ENCODE results near the gene GCK.

Gene GCK

DNA sequence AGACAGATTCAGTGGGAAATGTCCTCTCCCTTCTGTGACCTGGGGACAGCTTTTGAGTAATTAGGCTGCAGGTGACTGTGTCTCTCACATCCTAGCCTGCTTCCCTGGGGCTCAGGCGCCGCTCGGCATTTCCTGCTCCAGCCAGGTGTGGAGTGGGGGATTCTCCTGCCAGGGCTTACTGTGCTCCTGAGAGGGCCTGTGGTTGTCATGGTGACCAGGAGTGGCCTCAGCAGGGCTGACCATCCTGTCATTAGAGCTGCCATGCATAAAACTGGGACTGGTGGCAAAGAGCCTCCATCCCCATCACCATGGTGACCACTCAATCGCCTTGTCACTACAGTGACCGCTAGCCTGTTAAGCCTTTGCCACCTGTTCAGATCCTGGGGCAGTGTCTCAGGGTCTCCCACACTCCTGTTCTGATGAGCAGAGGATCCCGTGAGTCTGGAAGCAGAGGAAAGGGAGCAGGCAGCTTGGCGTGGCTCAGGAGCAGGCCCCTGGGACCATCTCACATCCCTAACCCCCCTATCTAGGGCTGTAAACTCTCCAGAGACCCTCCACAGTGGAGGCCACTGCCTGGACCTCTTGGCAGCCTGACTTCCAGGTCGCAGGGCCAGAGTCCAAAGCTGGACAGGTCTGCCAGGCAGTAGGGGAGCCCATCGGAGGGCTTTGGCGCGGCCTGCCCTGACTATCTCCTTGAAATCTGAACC lies at the start of gene GCK:
TSS of gene GCK (minus strand) at position 154 of the 707 bp plus-strand sequence. CDS start 486 bp downstream, outside the sequence.
- DNase-seq (ENCODE audit: low spot score): no peak

DNA sequence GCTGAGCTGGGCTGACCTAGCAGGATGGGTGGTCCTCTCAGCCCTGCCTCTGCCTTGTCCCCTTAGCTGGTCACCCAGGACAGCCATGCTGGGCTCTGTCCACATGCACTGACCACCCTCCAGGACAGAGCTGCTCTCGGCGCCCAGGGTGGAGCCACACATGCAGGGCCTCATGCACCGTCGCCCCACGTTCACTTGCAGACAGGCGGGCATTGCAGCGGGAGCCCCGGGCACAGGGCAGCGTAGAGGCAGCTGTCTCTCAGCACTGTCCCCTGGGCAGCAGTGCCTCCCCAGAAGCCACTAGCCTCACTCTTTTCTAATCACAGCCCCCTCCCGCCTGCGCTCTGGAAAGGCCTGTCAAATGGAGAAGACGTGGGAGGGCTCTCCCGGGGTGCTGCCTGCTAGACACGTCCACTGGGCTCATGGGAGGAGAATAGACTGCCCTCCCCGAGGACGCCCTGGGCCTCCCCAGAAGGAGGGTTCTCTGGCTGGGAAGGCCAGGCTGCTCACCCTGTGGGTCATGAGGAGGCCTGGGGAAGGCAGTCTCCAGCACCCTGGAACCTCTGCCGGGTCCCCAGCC lies 49.0 kb upstream of the GCK start:
- DNase-seq (ENCODE audit: low spot score): no peak

DNA sequence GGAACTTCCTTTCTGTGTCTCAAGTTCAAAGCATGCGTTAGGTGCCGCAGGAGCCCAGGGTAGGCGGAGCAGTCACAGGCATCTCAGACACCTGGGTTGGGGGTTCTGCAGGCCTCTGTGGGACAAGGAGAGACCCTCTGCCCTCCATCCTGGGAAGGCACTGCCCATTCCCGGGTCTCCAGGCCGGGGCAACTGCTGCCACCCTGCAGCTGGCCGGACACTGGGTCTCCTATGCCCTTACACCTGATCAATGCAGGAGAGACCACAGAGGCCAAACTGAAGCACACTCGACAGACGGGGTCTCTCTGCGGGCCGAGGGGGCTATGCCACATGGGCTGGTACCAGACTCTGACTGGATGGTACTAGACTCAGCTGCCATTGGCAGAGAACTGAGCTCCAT lies 48.5 kb upstream of the GCK start:
- DNase-seq (ENCODE audit: low spot score): no peak

DNA sequence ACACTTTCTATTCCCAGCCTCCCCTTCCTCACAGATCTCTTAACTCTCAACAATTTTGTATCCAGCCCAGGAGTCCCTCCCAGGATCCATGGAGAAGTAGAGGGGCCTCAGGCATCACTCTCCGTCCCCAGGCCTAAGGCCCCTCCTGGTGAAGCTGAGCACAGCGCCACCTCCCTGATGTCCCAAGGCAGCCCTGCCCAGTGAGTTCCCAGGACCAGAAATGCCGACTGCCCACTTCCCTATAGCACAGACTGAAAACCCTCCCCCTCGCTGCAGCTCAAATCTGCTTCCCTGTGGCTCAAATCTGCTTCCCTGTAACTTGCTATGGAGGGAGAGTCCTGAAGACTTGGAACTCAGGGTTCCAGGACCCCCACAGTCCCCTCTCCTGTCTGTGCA lies 47.1 kb upstream of the GCK start:
- DNase-seq (ENCODE audit: low spot score): no peak

DNA sequence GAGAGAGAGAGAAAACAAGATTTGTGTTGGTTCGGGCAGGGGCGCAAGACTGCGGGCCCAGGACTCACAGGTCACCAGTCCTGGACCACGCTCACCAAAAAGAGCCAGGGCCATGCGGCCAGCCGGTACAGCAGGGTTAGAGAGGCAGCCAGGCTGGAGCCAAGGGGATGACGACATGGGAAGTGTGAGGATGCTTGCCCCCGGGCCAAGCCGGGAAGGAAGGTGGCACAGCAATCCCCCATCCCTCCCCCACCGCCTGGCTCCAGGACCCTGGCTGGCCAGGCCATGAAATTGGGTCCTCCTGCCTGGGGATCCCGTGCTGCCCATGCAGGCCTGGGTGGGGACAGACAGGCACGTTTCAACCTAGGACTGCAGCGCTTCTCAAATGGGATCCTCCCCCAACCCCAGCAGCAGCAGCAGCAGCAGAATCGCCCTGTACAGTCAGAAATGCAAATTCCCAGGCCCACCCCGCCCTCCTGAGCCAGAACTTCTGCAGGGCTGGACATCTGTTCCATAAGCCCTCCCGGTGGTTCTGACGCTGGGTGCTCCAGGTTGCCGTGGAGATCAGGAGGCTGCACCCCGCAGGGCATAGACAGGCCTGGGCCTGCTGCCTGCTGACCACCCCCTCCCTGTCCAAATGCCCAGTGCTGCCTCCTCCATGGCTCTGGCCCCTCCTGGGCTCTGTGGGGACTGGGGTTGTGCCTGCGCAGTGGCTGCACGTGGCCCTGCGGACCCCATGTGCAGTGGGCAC lies 46.5 kb upstream of the GCK start:
- no peak for DNase-seq (ENCODE audit: low spot score)

DNA sequence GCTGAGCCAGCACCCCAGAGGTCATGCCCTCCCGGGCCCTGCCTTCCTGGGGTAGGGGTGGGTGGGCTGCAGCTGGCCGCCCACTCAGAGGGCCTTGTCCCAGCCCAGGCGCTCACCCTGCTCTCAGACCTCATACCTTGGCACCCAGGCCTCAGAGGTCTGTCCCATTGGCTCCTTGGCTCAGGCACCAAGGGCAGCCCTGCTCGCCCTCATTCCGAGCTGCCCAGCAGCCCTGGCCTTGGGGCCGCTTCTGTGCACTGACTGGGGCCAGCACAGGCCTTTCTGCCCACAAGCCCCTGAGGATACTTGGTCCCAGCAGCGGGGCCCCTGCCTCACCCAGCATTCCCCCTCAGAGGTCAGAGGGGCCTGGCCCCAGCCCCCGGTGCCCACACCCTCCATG lies 45.8 kb upstream of the GCK start:
- DNase-seq (ENCODE audit: low spot score): no peak

DNA sequence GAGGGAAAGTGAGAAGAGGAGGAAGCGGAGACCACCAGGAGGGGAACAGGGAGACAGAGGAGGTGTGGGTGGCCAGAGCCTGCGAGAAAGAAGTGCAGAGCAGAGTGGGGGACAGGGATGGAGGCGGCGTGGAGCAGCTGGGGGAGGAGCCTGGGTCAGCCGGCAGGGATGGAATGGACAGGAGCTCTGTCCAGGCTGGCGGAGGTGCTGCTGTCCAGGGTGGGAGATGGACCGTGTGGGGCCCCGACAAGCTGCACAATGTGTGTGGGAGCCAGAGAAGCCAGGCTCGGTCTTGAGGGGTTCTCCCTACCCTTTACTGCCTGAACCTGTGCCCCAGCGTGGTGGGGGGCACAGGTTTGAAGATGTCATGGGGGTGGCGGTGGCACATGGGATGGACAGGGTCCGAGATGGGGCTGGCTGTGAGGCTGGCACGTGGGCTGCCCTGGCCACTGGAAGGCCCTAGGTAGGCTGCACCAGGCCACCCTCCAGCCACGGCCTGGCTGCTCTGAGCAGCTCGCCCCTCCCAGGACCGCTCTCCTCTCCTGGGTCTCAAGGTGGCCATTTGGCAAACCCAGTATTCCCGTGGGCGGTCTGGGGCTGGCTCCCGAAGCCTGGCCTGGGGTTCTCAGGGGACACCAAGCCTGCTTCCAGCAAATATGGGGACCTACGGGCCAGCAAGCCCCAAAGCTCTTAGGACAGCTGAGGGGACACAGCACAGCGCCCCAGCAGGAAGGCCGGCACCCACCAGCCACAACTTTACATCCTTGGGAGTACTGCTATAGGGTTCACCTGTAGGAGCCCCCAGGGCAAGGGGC lies 43.9 kb upstream of the GCK start:
- DNase-seq (ENCODE audit: low spot score): no peak

DNA sequence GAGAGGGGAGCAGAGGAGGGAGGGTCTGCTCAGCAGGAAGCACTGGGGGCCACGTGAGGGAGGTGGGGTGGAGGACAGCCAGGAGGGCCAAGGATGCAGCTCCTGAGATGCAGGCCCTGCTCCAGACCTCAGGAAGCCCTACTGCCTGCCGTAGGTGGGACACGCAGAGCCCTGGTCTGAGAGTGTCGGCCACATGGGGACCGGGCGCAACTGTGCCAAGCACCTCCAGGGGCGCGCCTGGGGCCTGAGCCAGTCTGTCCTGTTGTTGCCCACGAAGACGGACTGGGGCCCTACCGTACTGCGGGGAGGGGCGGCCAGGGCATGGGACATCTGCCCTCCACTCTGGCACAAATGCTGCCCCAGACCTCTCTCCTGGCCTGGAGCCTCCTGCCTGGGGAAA lies 43.2 kb upstream of the GCK start:
- no peak for DNase-seq (ENCODE audit: low spot score)

DNA sequence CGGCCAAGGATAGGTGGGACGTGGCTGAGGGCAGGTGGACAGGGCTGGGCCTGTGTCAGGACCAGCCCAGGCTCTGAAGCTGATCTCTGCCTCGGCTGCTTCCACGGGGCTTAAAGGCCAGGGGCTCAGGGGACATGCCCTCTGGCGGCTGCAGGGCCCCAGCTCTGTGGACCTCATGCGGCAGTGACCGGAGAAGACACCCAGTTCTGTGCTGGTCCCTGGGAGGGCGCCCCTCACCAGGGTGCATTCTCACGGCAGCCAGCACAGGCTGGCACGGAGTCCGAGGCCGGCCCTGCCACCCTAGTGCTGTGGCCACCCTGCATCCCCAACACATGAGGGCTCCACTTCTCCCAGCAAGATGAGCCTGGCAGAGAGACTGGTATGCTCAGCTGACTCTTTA lies 41.8 kb upstream of the GCK start:
- no peak for DNase-seq (ENCODE audit: low spot score)

DNA sequence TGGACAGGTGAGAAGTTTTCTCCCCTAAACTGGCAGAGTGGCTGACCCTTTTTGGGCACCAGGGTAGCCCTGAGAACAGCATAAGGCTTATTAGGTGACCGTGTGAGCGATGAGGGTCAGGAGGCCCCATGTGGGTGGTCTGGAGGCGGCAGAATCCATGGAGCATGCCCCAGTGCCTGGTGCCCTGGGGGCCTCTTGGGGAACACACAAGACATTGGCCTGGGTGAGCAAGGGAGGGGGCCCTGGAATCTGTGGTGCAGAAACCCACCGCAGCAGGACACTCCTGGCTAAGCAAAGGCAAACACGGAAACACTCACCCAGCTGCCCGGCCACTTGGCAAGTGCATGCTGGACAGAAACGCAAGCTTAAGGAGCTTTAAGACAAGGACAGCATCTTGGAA lies 41.0 kb upstream of the GCK start:
- DNase-seq (ENCODE audit: low spot score): no peak

DNA sequence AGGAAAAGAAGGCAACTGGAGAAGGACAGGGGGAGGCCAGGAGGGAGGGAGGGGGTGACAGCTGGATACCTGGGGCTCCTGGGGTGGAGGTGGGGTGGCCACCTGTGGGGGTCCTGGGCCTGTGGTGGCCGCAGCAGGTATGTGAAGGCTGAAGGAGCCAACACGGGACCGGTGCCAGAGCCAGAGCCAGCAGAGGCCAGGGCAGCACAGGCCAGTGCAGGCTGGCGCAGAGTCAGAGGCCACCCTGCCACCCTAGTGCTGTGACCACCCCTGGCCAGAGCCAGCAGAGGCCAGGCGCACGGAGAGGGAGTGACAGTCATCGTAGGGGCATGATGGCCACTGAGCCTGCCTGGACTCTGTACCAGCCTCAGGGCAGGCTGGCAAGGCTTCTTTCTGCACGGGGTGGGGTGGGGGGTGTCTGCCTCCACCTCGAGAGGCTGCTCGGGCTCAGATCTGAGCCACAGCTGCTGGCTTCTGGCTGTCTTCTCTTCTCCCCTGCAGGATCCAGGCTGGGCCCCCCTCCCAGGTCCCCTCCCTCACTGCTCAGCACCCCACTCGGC lies 40.4 kb upstream of the GCK start:
- DNase-seq (ENCODE audit: low spot score): no peak

DNA sequence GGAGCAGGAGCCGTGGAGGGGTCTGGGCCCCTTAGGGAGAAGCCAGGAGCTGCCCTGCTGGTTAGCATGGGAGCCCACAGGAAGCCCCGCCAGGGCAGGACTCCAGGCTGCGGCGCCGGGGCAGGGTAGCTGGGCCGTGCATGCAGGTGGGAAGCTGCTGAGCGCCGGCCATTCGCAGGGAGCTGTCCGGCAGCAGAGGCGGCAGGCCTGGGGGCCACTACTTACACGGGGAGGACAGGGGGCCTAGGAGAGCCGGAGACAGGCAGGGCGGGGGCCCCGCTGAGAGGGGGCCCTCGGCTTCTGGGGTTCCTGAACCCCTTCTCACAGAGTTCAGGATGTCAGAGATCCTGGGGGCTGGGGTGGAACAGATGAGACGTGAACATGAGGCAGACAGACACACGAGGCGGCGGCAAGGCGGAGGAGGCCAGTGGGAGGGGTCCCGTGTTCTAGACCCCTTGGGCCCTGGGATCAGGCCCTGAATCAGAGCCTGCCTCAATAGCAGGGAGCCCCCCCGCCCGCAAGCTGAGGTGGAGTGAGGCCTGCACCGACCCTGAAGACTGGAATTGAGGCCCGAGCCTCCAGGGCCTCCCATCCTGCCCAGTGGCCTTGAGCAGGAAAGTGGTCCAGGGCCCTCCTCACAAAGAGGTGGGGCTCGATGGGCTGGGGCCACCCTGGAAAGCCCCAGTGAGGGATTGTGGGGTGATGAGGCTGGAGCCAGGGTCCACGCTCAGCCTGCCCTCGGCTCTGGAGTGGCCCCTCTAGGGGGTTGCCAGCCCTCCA lies 39.5 kb upstream of the GCK start:
- no peak for DNase-seq (ENCODE audit: low spot score)

DNA sequence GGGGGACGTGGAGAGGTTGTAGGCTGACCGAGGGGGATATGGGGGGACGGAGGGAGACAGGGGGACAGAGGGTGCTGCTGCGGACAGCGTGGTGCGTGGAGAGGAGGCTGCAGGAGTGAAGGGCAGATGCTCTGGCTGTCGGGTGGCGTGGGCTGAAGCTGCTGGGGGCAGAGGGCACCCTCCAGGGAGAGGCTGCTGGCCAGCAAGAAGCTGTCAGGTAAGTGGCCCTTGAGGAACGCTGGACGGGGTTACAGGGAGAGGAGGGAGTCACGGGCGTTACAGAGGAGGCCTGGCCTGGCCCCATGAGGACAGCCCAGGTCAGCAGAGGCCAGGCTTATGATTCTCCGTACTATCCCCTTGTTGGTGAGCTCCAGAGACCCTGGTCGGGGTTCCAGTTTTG lies 38.7 kb upstream of the GCK start:
- no peak for DNase-seq (ENCODE audit: low spot score)

DNA sequence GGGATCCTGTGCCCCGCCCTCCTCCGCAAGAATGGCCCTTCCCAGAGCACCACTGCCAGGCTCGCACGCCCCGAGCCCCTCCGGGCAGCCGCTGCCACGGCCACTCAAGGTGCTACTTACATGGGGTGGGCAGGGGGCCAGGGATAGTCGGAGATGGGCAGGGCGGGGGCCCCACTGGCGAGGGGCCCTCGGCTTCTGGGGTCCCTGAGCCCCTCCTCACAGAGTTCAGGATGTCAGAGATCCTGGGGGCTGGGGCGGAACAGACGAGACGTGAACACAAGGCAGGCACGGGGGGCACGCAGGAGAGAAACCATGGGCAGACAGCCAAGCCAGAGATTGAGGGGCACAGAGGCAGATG lies 37.1 kb upstream of the GCK start:
- DNase-seq (ENCODE audit: low spot score): no peak

DNA sequence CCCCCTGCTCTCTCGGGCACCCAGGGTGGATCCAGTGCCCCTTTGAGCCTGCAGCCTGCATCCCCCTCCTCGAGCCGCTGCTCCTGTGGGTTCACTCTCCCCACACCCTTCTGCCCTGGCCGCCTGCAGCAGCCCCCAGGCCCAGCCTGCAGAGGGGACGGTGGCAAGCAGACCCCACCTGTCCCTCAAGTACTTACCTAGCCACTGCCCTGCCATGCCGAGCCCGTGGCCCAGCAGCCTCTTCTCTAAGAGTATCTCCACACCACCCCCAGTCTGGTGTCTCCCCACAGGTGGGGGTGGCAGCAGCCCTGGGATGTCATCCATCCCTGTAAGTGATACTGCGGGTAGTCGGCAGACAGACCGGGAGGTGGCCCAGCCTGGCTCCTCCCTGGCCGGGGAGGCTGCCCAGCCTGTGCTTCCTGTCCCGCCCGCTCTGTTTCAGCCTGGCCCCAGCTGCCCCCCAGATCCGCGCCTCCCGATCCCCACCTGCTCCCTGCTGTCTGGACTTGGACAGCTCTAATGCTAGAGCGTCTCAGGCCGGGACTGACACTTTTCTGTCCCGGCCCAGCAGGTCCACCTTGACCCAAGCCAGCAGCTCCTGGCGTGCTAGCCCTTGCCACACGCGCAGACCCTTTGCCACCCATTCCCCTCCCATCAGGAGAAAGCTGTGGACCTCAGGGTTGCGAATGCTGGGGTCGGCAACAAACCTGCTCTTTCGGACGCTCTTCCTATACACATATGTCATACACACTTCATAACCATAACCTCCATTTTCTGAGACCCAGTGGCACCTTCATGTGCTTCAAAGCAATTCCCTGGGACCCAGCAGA lies 36.5 kb upstream of the GCK start:
- DNase-seq (ENCODE audit: low spot score): no peak

DNA sequence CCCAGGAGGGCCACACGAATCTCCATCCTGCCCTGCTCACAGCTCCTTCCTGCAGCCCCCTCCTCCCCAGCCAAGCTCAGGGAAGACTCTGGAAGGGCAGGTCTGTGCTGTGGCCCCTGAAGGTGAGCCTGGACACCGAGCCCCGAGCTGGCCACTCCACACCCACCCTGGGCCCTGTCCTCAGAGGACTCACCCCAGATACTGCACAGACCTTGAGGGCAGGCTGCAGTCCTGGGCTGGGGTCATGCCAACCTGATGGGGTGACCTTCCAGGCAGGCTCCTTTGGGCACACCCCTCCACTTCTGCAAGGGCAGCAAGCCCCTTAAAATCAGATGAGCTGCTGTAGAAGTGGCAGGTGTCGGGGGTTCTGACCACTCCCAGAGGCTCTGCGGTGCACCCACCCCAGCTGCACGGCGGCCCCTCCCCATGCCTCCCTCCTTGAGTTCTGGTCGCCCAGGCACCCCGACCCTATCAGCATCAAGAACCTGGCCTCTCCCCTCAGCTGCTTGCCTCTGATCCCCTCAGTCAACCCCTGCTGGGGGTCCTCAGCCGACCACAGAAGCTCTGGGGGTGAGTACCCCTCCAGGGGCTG lies 35.8 kb upstream of the GCK start:
- no peak for DNase-seq (ENCODE audit: low spot score)

DNA sequence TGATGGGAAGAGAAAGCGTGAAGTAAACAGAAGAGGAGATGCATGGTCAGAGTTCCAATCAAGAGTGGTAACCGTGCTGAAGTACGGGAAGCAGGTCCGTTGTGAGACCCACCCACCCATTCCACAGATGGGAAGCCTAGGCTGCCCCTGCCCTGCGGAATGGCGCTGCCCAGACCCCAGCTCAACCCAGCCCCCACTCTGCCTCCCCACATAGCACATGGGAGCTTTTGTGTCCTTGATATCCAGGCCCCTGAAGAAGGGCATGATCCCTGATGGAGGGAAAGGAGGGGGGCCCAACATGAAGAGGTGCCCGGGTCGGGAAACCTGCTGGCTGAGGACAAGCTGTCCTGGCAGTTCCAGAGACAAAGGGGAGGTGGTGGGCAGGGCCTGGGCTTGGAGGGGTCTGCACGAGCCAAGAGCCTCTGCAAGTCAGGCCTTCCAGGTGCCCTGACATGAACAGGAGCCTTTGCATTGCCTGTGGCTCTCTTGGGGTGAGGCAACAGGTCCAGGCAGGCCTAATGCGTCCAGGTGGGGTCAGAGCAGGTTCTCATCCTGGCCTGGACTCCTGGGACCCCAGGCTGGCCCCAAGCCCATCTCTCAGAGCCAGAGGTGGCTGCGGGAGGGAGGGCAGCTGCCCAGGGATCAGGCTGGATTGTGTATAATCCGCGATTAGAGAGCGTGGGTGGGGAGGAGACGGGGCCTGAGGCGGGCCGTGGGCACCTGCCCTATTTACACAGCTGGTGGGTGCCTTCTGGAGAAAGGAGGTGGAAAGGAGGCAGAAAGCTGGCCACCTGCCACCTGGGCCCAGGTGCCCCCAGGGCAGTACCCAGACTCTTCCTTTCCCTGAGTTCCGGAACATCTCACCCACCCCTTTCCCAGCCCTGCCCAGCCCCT lies 35.1 kb upstream of the GCK start:
- DNase-seq (ENCODE audit: low spot score): no peak

DNA sequence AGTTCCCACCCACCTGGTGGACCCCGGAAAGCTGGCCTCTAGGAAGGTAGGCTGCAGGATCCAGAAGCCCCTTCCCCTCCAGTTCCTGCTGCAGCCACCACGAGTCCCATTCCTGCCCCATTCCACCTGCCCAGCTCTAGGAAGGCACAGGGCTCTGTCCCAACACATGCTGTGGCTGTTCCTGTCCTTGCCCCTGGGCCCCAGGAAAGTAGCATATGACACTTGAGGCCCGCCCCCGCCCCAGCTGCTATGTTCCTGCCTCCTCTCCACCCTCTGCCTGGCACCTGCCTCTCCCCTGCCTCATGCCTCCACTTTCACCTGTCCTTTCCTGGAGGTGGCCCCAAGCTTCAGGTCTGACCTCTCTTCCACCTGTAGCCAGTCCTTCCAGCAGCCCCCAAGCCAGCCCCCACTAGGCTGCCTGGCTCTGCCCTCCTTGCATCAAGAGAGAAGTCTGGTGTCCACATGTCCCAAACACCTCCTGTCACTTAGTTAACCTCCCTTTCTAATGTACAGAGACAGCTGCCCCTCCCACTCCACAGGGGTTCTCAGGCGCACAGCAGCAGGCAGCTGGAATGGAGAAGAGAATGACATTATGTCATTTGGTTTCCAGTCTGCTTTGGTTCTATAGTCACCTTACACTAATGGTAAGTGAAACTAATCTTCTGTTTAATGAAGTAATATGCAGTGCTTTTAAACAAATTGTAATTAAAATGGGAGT lies 34.3 kb upstream of the GCK start:
- no peak for DNase-seq (ENCODE audit: low spot score)
